ENCODE results near the gene PAF1. TPM values are rescaled to one million over a fixed set of nuclear protein-coding genes. Genes with fewer than 3 reads are reported as not detected.
A peak's percentile ranks its signal among the peaks of the same experiment; 100 is the strongest.

PAF1 gene
- polyA plus RNA-seq, 3 donors, result 22.7 to 37.8 (median 25.2) TPM

DNA sequence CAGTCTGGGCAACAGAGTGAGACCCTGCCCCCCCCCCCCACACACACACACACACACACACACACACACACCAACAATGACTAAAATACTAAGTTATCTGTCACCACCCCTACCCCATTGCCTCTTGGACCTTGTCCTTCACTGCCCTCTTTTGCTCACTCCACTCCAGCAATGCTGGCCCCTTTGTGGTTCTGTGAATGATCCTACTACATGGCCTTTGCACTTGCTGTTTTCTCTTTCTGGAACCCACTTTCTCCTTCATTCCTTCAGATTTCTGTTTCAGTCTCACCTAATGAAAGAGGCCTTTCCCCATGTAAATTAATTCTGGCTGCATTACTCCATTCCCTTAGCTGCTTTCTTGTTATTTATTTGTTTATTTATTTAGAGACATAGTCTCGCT lies 51.2 kb downstream of the PAF1 start:
- Histone ChIP-seq H3K4me2 (replicated peaks; ENCODE audit: extremely low read depth, low read length, poor library complexity, severe bottlenecking) (peak overlapping the region; percentile 79), H3K4me3 (replicated peaks in 1 of 3; ENCODE audit: low read depth in 2 of 3, low read length in 3 of 3) (peak overlapping the region in 1 of 3 experiments; percentile 96), H3K27me3 (ENCODE audit: control insufficient read depth in 2 of 2, insufficient read depth in 2 of 2, low read length in 2 of 2) (no peaks in the 10 kb centered on the region), H3K36me3 (replicated peaks in 1 of 2; ENCODE audit: control insufficient read depth in 1 of 2, insufficient read depth in 2 of 2, low read length in 2 of 2) (no peaks in the 10 kb centered on the region), H3K79me2 (ENCODE audit: insufficient read depth, low read length) (peaks cover 75% of the 10 kb centered on the region), H3K4me1 (ENCODE audit: control insufficient read depth in 1 of 2, insufficient read depth in 2 of 2, low read length in 2 of 2) (peaks cover 58 to 71% of the 10 kb centered on the region in 2 donors), H4K20me1 (ENCODE audit: insufficient read depth, low read length) (no peaks in the 10 kb centered on the region), H3K9me3 (replicated peaks in 1 of 2; ENCODE audit: control insufficient read depth in 1 of 2, insufficient read depth in 1 of 2, low read length in 2 of 2) (no peaks in the 10 kb centered on the region), H3K9ac (ENCODE audit: insufficient read depth, low read length, poor library complexity, severe bottlenecking) (no peak overlapping the region), H3K27ac (ENCODE audit: low read depth in 1 of 2, low read length in 2 of 2) (peak overlapping the region; percentile 86 to 89), H2AFZ (ENCODE audit: insufficient read depth, low read depth, low read length, poor library complexity, severe bottlenecking) (no peak overlapping the region)
- Mint-ChIP-seq H3K4me3 (peak overlapping the region in 1 of 2 donors; percentile 97), H3K36me3 (peaks cover 11 to 12% of the 10 kb centered on the region in 2 donors), H3K27ac (peak overlapping the region; percentile 92 to 99 (median 95)), H3K27me3 (ENCODE audit: low read depth in 3 of 3) (peaks cover 0 to 6% (median 4%) of the 10 kb centered on the region in 3 donors), H3K9me3 (peaks cover 0 to 8% (median 6%) of the 10 kb centered on the region in 7 donors), H3K4me1 (peaks cover 62% of the 10 kb centered on the region)
- TF ChIP-seq, protein P1, sequence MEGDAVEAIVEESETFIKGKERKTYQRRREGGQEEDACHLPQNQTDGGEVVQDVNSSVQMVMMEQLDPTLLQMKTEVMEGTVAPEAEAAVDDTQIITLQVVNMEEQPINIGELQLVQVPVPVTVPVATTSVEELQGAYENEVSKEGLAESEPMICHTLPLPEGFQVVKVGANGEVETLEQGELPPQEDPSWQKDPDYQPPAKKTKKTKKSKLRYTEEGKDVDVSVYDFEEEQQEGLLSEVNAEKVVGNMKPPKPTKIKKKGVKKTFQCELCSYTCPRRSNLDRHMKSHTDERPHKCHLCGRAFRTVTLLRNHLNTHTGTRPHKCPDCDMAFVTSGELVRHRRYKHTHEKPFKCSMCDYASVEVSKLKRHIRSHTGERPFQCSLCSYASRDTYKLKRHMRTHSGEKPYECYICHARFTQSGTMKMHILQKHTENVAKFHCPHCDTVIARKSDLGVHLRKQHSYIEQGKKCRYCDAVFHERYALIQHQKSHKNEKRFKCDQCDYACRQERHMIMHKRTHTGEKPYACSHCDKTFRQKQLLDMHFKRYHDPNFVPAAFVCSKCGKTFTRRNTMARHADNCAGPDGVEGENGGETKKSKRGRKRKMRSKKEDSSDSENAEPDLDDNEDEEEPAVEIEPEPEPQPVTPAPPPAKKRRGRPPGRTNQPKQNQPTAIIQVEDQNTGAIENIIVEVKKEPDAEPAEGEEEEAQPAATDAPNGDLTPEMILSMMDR (IDR thresholded peaks at IDR 0.05), result no peak
- DNase-seq, result no peak
- intact Hi-C loops (cut with micrococcal nuclease), result loop anchor here (2.0 to 10.0 kb wide), 6 partner anchors 53 to 495 kb away; partner anchors contain the start of genes DYRK1B (in 1 of the 2), EID2B (in 1 of the 2), MED29 (in 1 of the 2) and PAF1 (in 1 of the 2)
- WGBS (ENCODE audit: insufficient coverage), result no CpG with 5 or more reads among the region's 1 CpG

DNA sequence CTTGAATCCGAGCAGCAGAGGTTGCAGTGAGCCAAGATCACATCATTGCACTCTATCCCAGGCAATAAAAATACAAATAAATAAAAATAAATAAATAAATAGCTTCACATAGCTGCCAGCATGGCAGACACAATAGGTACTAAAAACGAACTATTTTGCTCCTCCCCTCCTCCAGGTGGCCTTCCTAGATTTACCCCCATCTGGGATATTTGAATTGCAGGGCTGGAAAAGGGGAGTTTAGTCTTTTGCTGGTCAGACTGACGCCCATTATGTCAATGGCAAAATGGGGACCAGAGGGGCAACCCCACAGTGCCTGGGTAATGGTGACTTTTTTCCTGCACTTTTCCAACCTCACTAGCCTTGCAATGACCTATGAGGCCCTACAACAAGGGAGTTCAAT lies 54.4 kb downstream of the PAF1 start:
- Mint-ChIP-seq H3K27ac (peak overlapping the region; percentile 89 to 99 (median 97)), H3K4me3 (peak overlapping the region; percentile 98 to 99), H3K4me1 (peaks cover 64% of the 10 kb centered on the region), H3K9me3 (peaks cover 0 to 7% (median 4%) of the 10 kb centered on the region in 7 donors), H3K36me3 (peaks cover 15 to 21% of the 10 kb centered on the region in 2 donors), H3K27me3 (ENCODE audit: low read depth in 3 of 3) (peaks cover 0 to 3% (median 2%) of the 10 kb centered on the region in 3 donors)
- no peaks in the 10 kb centered on the region for H3K9me3 ChIP-seq (replicated peaks in 1 of 2; ENCODE audit: control insufficient read depth in 1 of 2, insufficient read depth in 1 of 2, low read length in 2 of 2)
- H3K27ac ChIP-seq (ENCODE audit: low read depth in 1 of 2, low read length in 2 of 2), result peak overlapping the region; percentile 94
- TF ChIP-seq, protein P1 (IDR thresholded peaks at IDR 0.05), result no peak
- intact Hi-C loops (cut with micrococcal nuclease), result no loop called here
- no peak overlapping the region for H2AFZ ChIP-seq (ENCODE audit: insufficient read depth, low read depth, low read length, poor library complexity, severe bottlenecking)
- no peak for DNase-seq
- H3K79me2 ChIP-seq (ENCODE audit: insufficient read depth, low read length), result peaks cover 82% of the 10 kb centered on the region
- H3K4me1 ChIP-seq (ENCODE audit: control insufficient read depth in 1 of 2, insufficient read depth in 2 of 2, low read length in 2 of 2), result peaks cover 66 to 79% of the 10 kb centered on the region in 2 donors
- peak overlapping the region; percentile 87 for H3K4me2 ChIP-seq (replicated peaks; ENCODE audit: extremely low read depth, low read length, poor library complexity, severe bottlenecking)
- H4K20me1 ChIP-seq (ENCODE audit: insufficient read depth, low read length), result peaks cover 20% of the 10 kb centered on the region
- H3K36me3 ChIP-seq (replicated peaks in 1 of 2; ENCODE audit: control insufficient read depth in 1 of 2, insufficient read depth in 2 of 2, low read length in 2 of 2), result peaks cover under 1 to 14% of the 10 kb centered on the region in 2 donors
- H3K4me3 ChIP-seq (replicated peaks in 1 of 3; ENCODE audit: low read depth in 2 of 3, low read length in 3 of 3), result peak overlapping the region in 1 of 3 experiments; percentile 98
- no CpG with 5 or more reads among the region's 3 CpGs for WGBS (ENCODE audit: insufficient coverage)
- no peaks in the 10 kb centered on the region for H3K27me3 ChIP-seq (ENCODE audit: control insufficient read depth in 2 of 2, insufficient read depth in 2 of 2, low read length in 2 of 2)
- H3K9ac ChIP-seq (ENCODE audit: insufficient read depth, low read length, poor library complexity, severe bottlenecking), result no peak overlapping the region

Small RNA genes within 50 kb of the gene (small RNA-seq; reads per million reads assigned to genes)
- 0.94 reads per million for gene AC011445.2 (ENCODE audit: insufficient read length, low read depth)
- not detected for gene MIR4530 (ENCODE audit: insufficient read length, low read depth)
- not detected for gene RN7SL566P (ENCODE audit: insufficient read length, low read depth)

Other genes starting within 250 kb of the PAF1 start
- not detected for gene NCCRP1, start 194.1 kb downstream of the PAF1 start, polyA plus RNA-seq
- not detected for gene SYCN, start 186.8 kb downstream of the PAF1 start, polyA plus RNA-seq
- gene IFNL3, start 146.1 kb downstream of the PAF1 start, polyA plus RNA-seq, result not detected
- not detected for gene IFNL4, start 142.2 kb downstream of the PAF1 start, polyA plus RNA-seq
- gene IFNL2, start 122.7 kb downstream of the PAF1 start, polyA plus RNA-seq, result not detected
- not detected for gene IFNL1, start 94.7 kb downstream of the PAF1 start, polyA plus RNA-seq
- 1 to 10 TPM; 1.1 to 3.0 (median 1.9) TPM for gene LRFN1, start 70.2 kb downstream of the PAF1 start, polyA plus RNA-seq
- 1,000 to 10,000 TPM in 2 of 3 donors, 100 to 1,000 TPM in 1; 548 to 1,874 (median 1,536) TPM for gene GMFG, start 55.1 kb downstream of the PAF1 start, polyA plus RNA-seq
- gene SAMD4B, start 48.7 kb downstream of the PAF1 start, polyA plus RNA-seq, result 10 to 100 TPM in 1 of 3 donors, 1 to 10 TPM in 2; 4.5 to 56.6 (median 5.6) TPM
- 10 to 100 TPM; 35.8 to 38.2 (median 37.0) TPM for gene MED29, start 272 bp upstream of the PAF1 start, polyA plus RNA-seq
- 1,000 to 10,000 TPM in 1 of 3 donors, 100 to 1,000 TPM in 2; 473 to 2,084 (median 632) TPM for gene ZFP36, start 15.7 kb upstream of the PAF1 start, polyA plus RNA-seq
- gene PLEKHG2, start 21.6 kb upstream of the PAF1 start, polyA plus RNA-seq, result 100 to 1,000 TPM in 1 of 3 donors, 1 to 10 TPM in 1, under 1 TPM in 1; 0.73 to 202 (median 1.2) TPM
- gene RPS16, start 44.8 kb upstream of the PAF1 start, polyA plus RNA-seq, result 1,000 to 10,000 TPM in 2 of 3 donors, 100 to 1,000 TPM in 1; 689 to 2,619 (median 1,038) TPM
- 10 to 100 TPM; 43.6 to 83.2 (median 50.7) TPM for gene SUPT5H, start 54.5 kb upstream of the PAF1 start, polyA plus RNA-seq
- gene TIMM50, start 89.7 kb upstream of the PAF1 start, polyA plus RNA-seq, result 10 to 100 TPM; 22.0 to 54.6 (median 43.8) TPM
- gene DLL3, start 107.8 kb upstream of the PAF1 start, polyA plus RNA-seq, result not detected
- not detected for gene SELENOV, start 124.0 kb upstream of the PAF1 start, polyA plus RNA-seq
- 1 to 10 TPM; 1.2 to 2.6 (median 2.4) TPM for gene EID2B, start 141.7 kb upstream of the PAF1 start, polyA plus RNA-seq
- 10 to 100 TPM in 2 of 3 donors, 1 to 10 TPM in 1; 5.8 to 20.4 (median 12.5) TPM for gene EID2, start 149.1 kb upstream of the PAF1 start, polyA plus RNA-seq
- gene LGALS13, start 211.4 kb upstream of the PAF1 start, polyA plus RNA-seq, result not detected